PFSK-1 (cell line): ENCODE measurements around the gene LYPLAL1.

ENCODE experiments used
- POLR2AphosphoS5 ChIP-seq: IDR thresholded peaks from 2 replicates; pipeline ENCODE4 v1.6.1; 2012; ENCODE audit warnings: low read depth, mild to moderate bottlenecking, control low read depth, low read length, moderate library complexity
- REST ChIP-seq, 2 experiments: IDR thresholded peaks; 2 replicates each; pipeline versions ENCODE4 v1.6.1 to v1.8.0; 2011 to 2012; ENCODE audit warnings: low read depth in 2 of 2, low read length in 2 of 2, control low read depth in 1 of 2, inconsistent platforms in 1 of 2, mild to moderate bottlenecking in 1 of 2, moderate library complexity in 1 of 2; ENCODE audit not compliant: insufficient read depth in 1 of 2
- SIN3A ChIP-seq: IDR thresholded peaks from 2 replicates; pipeline ENCODE4 v1.6.1; 2012; ENCODE audit warnings: mild to moderate bottlenecking, low read length, moderate library complexity, borderline replicate concordance; ENCODE audit not compliant: insufficient read depth
- TAF1 ChIP-seq: IDR thresholded peaks from 2 replicates; pipeline ENCODE4 v1.6.1; 2012; ENCODE audit warnings: low read length, control low read depth, borderline replicate concordance; ENCODE audit not compliant: insufficient read depth

GRCh38 chr1:219130366-219130935 is 43.2 kb upstream of the LYPLAL1 start:
- TF ChIP-seq REST (IDR thresholded peaks at IDR 0.05; ENCODE audit: insufficient read depth in 1 of 2, low read depth in 2 of 2, low read length in 2 of 2) (no peak), POLR2AphosphoS5 (no peak), SIN3A (no peak), TAF1 (no peak)
